Right ventricle myocardium superior (tissue), 1 donor: Measurements from ENCODE around the gene ZNF280B. TPM values are rescaled to one million over a fixed set of nuclear protein-coding genes. Genes with fewer than 3 reads are reported as not detected.
"Not testable (repeated sequence)": the region's sequence is repeated elsewhere in the genome, so short reads cannot be mapped to it uniquely, and the experiment has no call there.

Source experiments
- ATAC-seq: fragments of 200-7000 bp; cut with Tn5 transposase; one replicate; pipeline ENCODE4 v1.9.1; 2020; ENCODE audit warnings: mild to moderate bottlenecking; ENCODE audit not compliant: poor library complexity
- DNase-seq: peaks from one replicate; pipeline ENCODE4 v3.0.0-alpha.2; 2020
- intact Hi-C: fragments of 100-400 bp; cut with DNase I; formaldehyde crosslinking; loops from one replicate; pipeline ENCODE4 v1.11.2; 2022
- total RNA-seq: library from RNA; stranded (reverse); fragmentation: NEBNext Ultra II Directional; extraction: Animal tissue kit (Norgen Biotek cat#: 25700); gene quantifications from one replicate; pipeline ENCODE4 v1.2.1, GENCODE V29; 2021
- donor health status: DM: no; HTN: yes; CAD: no; lungs with severe emphysema.

The ZNF280B gene
- total RNA-seq, 1 donor from 2014 or later, result 0.43 TPM

DNA sequence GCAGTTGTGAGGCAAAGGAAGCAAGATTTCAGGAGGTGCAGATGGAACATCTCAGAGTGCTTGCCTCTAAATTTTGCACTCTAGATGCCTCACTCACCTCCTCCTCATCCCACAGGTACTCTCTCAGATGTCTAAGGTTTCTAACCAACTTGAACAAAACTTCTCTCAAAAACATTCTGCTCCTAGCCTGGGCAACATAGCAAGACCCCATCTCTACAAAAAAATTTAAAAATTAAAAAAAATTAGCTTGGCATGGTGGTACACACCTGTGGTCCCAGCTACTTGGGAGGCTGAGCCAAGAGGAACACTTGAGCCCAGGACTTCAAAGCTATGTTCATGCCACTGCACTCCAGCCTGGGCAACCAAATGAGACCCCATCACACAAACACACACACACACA, 7.3 kb upstream of the ZNF280B start:
- intact Hi-C loops, result no loop called here
- no peak for DNase-seq
- no peak for ATAC-seq

DNA sequence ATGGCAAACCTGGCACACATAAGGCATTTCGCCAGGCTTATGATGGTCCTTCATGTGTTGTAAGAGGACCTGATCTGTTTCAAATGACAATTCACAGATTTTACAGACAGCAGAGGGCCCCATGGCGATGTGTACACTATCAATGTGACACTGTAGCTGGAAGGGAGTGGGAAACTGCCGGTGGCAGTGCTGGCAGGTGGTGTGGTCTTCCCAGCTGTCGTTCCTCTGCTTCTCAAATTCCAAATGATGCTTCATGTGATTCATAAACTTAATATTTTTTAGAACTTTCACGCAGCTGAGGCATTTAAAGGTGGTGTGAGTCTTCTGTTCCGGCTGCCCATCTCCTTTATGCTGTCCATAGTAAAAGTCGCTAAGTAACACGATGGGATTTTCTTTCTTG, 5.9 kb upstream of the ZNF280B start:
- ATAC-seq, DNase-seq, intact Hi-C loops: not testable (repeated sequence)

DNA sequence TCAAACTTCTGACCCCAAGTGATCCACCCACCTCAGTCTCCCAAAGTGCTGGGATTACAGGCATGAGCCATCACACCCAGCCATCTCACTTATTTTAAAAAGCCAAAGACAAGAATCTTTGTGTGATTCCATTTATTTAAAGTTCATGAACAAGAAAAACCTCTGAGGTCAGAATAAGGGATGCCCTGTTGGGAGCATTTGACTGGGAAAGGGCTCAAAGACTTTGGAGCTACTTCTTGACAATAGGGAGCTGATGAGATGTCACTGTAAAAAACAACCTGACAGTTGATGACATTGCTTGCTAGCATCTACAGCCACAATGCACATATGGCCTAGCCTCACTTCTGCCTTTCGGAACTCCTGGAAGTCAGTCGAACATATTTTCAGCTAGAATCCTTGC, 5.1 kb upstream of the ZNF280B start:
- intact Hi-C loops, result no loop called here
- DNase-seq, result no peak
- no peak for ATAC-seq

DNA sequence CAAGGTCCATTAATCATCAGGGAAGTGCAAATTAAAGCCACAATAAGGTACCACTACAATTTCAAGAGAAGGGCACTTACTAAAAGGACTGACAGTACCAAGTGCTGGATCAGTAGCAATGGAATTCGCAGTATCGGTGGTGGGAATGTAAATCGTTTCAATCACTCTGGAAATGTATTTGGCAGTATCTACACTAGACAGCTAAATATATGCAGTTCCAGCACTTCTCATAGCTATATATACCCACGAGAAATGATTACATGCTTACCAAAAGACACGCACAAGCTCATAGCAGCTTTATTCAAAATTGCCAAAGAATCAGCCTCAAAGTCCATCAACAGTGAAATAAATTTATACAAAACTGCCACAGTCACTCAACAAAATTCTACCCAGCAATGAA, 4.4 kb upstream of the ZNF280B start:
- intact Hi-C loops, result no loop called here
- no peak for DNase-seq
- ATAC-seq, result no peak

DNA sequence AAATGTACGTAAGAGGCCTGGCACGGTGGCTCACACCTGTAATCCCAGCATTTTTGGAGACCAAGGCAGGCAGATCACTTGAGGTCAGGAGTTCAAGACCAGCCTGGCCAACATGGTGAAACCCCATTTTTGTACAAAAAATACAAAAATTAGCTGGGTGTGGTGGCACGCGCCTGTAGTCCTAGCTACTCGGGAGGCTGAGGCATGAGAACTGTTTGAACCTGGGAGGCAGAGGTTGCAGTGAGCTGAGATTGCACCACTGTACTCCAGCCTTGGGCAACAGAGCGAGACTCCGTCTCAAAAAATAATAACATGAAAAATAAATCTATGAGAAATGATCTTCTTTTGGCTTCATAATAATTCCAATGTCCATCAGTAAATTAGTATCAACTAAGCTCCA, 2.3 kb upstream of the ZNF280B start:
- intact Hi-C loops, ATAC-seq, DNase-seq: not testable (repeated sequence)

DNA sequence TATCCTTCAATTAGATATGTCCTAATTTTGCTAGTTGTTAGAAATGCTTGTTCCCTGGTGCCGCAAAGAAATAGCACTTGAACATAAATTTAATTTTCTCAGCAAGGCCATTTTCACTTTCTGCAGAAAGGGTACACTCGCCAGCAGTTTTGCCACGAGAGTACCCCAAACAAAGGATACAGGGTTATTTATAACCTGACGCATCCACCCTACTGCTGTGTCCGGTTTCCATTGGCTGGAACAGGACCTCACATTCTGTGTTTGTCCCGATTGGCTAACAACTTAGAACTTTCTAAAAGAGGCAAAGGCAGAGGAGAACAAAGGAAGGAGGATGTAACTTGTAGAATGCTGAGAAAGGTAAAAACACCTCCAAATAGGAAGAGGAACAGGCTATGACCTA, 1.4 kb upstream of the ZNF280B start:
- ATAC-seq, DNase-seq, intact Hi-C loops: not testable (repeated sequence)

DNA sequence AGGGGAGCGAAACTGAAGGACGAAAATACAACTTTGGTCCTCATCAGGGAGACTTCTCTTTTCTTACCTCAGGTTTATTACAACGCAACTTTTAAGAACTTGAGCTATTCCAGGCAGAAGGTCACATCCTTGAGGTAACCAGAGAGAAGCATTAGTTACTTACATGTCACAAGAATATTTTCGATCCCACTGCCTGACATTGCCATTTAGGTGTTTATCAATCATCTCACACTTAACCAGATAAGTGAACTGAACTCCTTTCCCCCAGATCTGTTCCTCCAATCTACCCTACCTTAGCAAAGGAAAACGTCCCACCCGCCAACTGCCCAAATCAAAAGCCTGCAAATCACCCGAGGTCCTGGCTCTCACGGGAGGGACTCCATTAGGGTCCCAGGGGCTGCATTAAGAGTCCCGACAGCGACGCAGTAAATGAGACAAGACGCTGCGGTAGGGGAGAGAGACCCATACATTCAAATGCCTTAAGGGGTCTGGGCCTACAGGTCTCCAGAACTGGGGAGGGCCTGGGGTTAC, 734 bp downstream of the ZNF280B start:
- intact Hi-C loops, result no loop called here
- no peak for ATAC-seq

DNA sequence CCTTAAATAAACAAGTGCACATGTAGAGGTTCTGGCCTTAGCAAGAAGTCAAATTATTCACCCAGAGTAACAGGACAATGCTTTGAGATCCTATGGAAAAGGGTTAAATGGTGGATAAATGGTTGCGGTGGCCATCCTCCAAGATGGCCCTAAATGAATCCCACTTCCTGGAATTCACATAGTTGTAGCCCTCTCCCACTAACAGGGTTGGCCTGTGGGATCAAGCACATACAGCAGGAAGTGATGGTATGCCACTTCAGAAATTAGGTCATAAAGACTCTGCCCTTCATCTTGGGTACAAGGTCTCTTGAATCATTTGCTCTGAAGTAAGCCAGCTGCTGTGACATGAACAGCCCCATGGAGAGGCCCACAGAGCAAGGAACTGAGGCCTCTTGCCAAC, 1.8 kb downstream of the ZNF280B start:
- intact Hi-C loops, result no loop called here
- ATAC-seq (no peak), DNase-seq (no peak)

More for the DNA sequence above, 734 bp downstream of the ZNF280B start:
- no peak for DNase-seq

DNA sequence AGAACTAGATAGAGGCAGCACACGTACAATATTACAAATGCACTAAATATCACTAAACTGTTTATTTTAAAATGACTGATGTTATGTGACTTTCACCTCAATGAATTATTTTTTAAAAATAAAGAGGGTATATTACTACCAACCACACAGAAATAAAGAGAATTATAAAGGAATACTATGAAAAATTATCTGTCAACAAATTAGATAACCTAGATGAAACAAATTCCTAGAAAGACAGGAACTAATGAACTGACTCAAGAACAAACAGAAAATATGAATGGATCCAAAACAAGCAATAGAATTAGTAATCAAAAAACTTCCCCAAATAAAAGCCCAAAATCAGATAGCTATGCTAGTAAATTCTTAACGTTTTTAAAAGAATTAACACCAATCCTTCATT, 10.3 kb downstream of the ZNF280B start:
- DNase-seq (no peak), ATAC-seq (no peak)
- intact Hi-C loops, result no loop called here

DNA sequence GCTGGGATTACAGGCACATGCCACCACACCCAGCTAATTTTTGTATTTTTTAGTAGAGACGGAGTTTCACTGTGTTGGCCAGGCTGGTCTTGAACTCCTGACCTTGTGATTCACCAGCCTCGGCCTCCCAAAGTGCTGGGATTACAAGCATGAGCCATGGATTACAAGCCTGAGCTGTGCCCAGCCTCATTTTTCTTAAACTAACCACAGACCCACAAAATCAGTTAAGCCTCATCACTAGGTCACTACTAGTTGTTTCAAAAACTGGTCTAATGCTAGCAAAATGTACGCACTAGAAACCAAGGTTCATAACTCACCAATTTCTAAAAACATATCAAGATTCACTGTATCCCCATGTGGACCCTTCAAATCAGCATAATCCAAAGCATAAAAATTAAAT, 17.0 kb downstream of the ZNF280B start:
- intact Hi-C loops, DNase-seq, ATAC-seq: not testable (repeated sequence)

DNA sequence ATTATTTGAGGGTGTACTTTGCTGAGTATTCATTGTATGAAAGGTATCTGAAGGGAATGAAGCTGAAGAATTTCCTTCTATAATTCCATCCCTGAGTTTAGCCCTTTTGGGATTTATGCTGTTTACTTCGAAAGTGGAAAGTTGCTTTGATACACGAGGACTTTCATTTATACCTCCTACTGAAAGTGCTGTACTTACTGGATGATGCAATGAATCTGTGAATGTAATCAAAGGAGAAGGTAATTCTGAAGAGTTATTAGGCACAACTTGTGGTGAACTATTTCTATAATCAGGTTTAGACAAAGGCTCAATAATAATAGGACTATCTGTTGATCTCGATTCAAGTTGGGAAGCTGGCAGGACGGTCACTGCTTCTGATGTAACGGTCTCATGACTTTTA, 19.8 kb downstream of the ZNF280B start:
- no peak for ATAC-seq
- DNase-seq, result no peak
- intact Hi-C loops, result no loop called here

DNA sequence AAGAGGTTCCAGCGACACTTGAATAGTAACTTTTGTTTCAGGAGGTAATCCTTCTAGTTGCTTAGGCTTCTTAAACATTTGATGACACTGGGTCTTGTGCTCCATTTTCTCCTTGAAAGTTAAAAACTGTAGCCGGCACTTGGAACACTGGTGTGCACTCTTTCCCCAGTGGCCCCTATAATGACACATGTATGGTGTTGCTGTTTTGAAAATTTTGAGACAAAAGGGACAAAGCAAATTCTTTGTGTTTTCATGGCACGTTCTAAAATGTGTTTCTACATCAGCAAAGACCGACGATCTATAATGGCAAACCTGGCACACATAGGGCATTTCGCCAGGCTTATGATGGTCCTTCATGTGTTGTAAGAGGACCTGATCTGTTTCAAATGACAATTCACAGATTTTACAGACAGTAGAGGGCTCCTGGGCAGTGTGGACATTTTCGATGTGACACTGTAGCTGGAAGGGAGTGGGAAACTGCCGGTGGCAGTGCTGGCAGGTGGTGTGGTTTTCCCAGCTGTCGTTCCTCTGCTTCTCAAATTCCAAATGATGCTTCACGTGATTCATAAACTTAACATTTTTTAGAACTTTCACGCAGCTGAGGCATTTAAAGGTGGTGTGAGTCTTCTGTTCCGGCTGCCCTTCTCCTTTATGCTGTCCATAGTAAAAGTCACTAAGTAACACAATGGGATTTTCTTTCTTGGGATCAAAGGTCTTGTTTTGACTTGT, 20.5 kb downstream of the ZNF280B start:
- intact Hi-C loops, result no loop called here
- DNase-seq, result no peak
- no peak for ATAC-seq

DNA sequence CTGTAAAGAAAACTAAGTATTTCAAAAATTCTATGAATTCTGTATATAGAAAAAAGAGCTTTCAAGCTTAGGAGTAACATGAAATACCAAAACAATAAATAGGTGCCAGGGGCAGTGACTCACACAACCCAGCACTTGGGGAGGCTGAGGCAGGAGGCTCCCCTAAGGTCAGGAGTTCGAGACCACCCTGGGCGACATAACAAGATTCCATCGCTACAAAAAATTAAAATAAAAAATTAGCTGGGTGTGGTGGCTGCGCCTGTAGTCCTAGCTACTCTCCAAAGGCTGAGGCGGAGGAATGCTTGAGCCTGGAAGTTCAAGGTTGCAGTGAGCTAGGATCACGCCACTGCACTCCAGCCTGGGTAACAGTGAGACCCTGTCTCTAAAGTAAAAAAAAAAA, 21.5 kb downstream of the ZNF280B start:
- no peak for ATAC-seq

DNA sequence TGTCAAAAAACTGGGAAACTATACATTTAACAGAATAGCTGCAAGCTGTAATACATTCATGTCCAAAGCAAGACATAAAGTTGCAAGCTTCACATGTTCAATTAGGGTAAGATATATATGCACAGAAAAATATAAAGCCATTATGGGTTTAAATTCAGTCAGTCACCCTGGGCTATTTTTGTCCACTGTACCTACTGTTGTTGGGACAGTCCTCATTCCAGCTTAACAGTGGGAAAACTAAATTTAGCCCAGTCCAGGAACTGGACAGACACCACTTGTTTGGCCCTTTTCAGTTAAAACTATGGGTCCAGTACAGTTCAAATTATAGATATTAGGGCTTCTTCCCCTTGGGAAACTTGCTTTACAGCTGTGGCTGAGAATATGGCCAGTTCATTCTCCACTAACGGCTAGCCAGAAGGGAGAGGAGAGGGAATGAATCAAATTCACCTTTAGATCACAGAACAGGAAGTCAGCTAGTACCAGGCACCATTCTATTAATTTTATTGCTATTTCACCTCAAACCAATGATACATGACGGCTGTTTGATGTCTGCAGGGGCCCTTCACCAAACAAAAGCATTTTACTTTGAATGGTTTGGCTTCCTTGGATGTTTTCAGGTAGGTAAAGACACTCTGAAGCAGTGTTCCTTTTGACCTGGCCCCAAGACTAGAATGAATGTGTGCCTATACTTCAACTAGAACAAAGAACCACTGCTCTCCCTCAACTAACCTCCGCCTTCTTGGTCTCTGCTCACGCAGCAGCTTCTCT, 22.2 kb downstream of the ZNF280B start:
- intact Hi-C loops, result no loop called here
- ATAC-seq, result peak; percentile 72
- DNase-seq, result no peak

More for the DNA sequence above, 21.5 kb downstream of the ZNF280B start:
- no peak for DNase-seq
- intact Hi-C loops, result no loop called here

DNA sequence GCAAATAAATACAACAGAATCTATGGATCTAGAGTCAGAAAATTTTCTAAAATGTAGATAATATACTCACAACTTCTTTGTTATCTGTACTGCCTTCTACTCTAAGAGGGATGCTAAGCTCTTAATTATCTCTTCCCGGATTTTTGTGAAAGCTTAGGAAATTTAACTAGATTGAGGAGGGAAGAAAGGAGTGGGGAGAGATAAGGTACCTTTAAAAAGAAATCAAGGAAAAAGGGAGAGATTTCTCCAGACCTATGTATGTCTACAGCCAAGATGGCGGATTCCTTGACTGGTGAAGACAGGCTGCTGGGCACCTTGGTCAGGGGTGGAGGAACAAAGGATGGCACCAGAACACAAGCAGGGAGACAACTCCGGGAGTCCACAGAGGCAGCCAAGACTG, 23.0 kb downstream of the ZNF280B start:
- intact Hi-C loops, result no loop called here
- ATAC-seq, result no peak
- no peak for DNase-seq

DNA sequence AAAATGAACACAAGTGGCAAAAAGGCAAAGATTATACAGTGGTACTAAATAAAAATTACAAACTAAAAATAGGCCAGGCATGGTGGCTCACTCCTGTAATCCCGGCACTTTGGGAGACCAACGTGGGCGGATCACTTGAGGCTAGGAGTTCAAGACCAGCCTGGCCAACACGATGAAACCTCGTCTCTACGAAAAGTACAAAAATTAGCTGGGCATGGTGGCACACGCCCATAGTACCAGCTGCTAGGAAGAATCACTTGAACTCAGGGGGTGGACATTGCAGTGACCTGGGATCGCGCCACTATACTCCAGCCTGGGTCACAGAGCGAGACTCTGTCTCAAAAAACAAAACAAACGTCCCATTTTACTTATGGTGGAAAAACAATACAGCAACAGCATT, 24.5 kb downstream of the ZNF280B start:
- ATAC-seq, result no peak
- intact Hi-C loops, result no loop called here
- DNase-seq, result no peak

DNA sequence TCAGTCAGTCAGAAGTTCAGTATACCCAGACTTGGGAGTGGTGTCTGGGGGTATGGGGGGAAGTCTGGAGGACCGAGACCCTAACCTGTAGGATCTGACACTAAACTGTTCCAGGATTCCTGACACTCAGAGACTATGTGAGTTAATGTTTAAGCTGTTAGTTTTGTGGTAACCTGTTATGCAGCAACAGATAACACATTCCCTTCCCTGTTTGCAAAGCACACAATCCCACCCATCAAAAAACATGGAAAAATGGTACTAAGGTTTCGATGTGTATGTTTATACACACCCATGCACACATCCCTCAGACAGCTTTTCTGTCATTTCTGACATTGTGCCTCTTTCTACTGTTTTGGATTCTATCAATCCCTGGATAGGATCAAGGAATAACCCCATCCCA, 27.6 kb downstream of the ZNF280B start:
- intact Hi-C loops, result no loop called here
- ATAC-seq (no peak), DNase-seq (no peak)

DNA sequence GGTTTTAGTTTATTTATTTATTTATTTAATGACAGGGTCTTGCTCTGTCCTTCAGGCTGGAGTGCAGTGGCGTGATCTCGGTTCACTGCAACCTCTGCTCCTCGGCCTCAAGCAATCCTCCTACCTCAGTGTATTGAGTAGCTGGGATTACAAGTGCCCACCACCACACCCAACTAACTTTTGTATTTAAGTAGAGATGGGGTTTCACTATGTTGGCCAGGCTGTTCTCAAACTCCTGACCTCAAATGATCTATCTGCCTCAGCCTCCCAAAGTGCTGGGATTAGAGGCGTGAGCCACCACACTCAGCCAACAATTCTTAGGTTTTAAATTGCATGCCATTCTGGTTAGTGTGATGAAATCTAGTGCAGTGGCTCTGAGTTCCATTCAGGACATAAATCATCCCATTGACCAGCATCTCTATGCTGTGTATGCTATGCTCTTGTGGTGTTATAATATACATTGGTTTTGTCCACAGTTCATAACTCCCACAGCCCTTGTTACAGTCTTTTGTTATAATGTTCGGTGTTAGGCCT, 28.5 kb downstream of the ZNF280B start:
- DNase-seq, result no peak
- intact Hi-C loops, result no loop called here
- ATAC-seq, result no peak

DNA sequence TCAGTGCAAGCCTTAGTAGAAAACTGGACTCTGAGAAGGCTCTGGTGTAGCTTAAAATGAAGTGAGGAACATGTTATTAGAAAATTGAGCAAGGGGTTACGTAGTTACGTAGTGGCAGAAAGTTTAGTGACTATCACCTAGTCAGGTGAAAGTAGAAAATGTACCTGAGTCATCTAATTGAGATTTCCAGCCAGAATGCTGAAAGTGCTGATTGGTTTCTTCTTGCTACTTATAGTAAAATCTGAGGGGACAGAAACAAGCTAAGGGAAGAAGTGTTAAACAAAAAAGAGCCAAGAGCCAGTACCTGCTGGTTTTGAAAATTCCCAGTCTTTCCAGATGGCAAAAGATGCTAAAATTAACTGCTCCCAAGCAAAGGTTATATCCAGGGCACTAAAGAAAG, 29.4 kb downstream of the ZNF280B start:
- ATAC-seq, result no peak
- intact Hi-C loops, result no loop called here
- no peak for DNase-seq

DNA sequence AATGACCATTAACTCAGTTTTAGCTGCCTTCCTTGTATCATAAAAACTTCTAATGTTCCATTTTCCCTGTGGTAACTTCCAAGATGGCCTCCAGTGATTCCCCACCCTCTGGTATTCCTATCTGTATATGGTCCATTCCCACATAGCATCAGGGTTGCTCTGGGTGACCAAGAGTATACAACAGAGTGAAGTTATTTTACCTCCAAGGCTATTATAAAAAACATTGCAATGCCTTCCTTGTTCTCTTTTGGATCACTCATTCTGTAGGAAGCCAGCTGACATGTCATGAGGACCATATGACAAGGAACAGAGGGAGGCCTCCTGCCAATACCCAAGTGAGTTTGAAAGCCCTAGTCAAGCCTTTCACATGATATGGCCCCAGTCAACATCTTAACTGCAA, 30.1 kb downstream of the ZNF280B start:
- no peak for DNase-seq
- intact Hi-C loops, result no loop called here
- ATAC-seq, result no peak
